HepG2 (cell line): Measurements from ENCODE around the gene CBFA2T2. TPM values are rescaled to one million over a fixed set of nuclear protein-coding genes. Genes with fewer than 3 reads are reported as not detected.

ENCODE experiments used
- CHD4 ChIP-seq: fragments of 200-600 bp; sonication (generic); IDR thresholded peaks from 2 replicates; pipeline ENCODE4 v1.7.0; 2017; ENCODE audit warnings: mild to moderate bottlenecking, low read length, borderline replicate concordance
- GLI4 ChIP-seq: sonication (generic); formaldehyde crosslinking; IDR thresholded peaks from 2 replicates; pipeline ENCODE4 v1.5.1; 2020; ENCODE audit warnings: missing genetic modification reagents, mild to moderate bottlenecking, moderate library complexity, borderline replicate concordance
- HDAC2 ChIP-seq: sonication (generic); formaldehyde crosslinking; IDR thresholded peaks from 2 replicates; pipeline ENCODE4 v1.4.0; 2020; ENCODE audit warnings: missing genetic modification reagents
- HNRNPUL1 ChIP-seq: fragments of 200-400 bp; formaldehyde crosslinking; IDR thresholded peaks from 2 replicates; pipeline ENCODE4 v1.6.1; 2017; ENCODE audit warnings: low read depth, mild to moderate bottlenecking, low read length, moderate library complexity
- HOXD1 ChIP-seq: sonication (generic); formaldehyde crosslinking; IDR thresholded peaks from 2 replicates; pipeline ENCODE4 v1.5.0; 2020; ENCODE audit warnings: missing genetic modification reagents
- IKZF1 ChIP-seq: fragments of 450-650 bp; IDR thresholded peaks from 2 replicates; pipeline ENCODE4 v1.7.1; 2016
- ZKSCAN5 ChIP-seq: sonication (generic); formaldehyde crosslinking; IDR thresholded peaks from 2 replicates; pipeline ENCODE4 v1.5.1; 2020; ENCODE audit warnings: mild to moderate bottlenecking, missing genetic modification reagents
- ZNF558 ChIP-seq: sonication (generic); formaldehyde crosslinking; IDR thresholded peaks from 2 replicates; pipeline ENCODE4 v1.9.0; 2022; ENCODE audit warnings: mild to moderate bottlenecking, missing genetic modification reagents, borderline replicate concordance
- ZNF577 ChIP-seq: sonication (generic); formaldehyde crosslinking; IDR thresholded peaks from 2 replicates; pipeline ENCODE4 v1.4.0; 2020; ENCODE audit warnings: mild to moderate bottlenecking, low read depth, missing genetic modification reagents, borderline replicate concordance
- ZNF589 ChIP-seq: sonication (generic); formaldehyde crosslinking; conservative IDR thresholded peaks from 2 replicates; pipeline ENCODE4 v1.8.0; 2022; ENCODE audit warnings: mild to moderate bottlenecking, moderate library complexity, missing genetic modification reagents
- ZNF616 ChIP-seq: sonication (generic); formaldehyde crosslinking; IDR thresholded peaks from 2 replicates; pipeline ENCODE4 v1.5.0; 2020; ENCODE audit warnings: low read depth, mild to moderate bottlenecking, missing genetic modification reagents
- ZSCAN29 ChIP-seq: sonication (generic); formaldehyde crosslinking; conservative IDR thresholded peaks from 2 replicates; pipeline ENCODE4 v1.4.0; 2020; ENCODE audit warnings: mild to moderate bottlenecking, missing genetic modification reagents
- polyA plus RNA-seq, 8 experiments: library from polyadenylated mRNA; depleted of rRNA in 3 of 8; stranded (reverse) in 7 of 8; unstranded in 1 of 8; fragments of >200 nt; fragmentation: Illumina TruSeq in 4 of 8; extraction: Trizol in 4 of 8; gene quantifications; 2 replicates each; pipeline versions ENCODE4 v1.2.1 to v1.2.3, GENCODE V29; 2011 to 2016; ENCODE audit warnings: low read depth in 4 of 8, missing spikeins in 1 of 8, mixed read lengths in 1 of 8; ENCODE audit not compliant: insufficient read depth in 1 of 8
- total RNA-seq, 5 experiments: library from RNA; depleted of rRNA; stranded (reverse); fragments of >200 nt; fragmentation: Illumina TruSeq; extraction: Trizol; gene quantifications; 2 replicates each; pipeline ENCODE4 v1.2.3, GENCODE V29; 2016; ENCODE audit warnings: low read depth in 1 of 5
- TF ChIP-seq, protein P1 (sequence below): sonication (generic); formaldehyde crosslinking; conservative IDR thresholded peaks from 2 replicates; pipeline ENCODE4 v1.8.1; 2023; ENCODE audit warnings: missing genetic modification reagents
- TF ChIP-seq, protein P2 (sequence below): sonication (generic); formaldehyde crosslinking; IDR thresholded peaks from 2 replicates; pipeline ENCODE4 v1.5.0; 2020; ENCODE audit warnings: mild to moderate bottlenecking, missing genetic modification reagents
- TF ChIP-seq, protein P3 (sequence below): sonication (generic); formaldehyde crosslinking; IDR thresholded peaks from 2 replicates; pipeline ENCODE4 v1.4.0; 2020; ENCODE audit warnings: missing genetic modification reagents
- TF ChIP-seq, protein P4 (sequence below): sonication (generic); formaldehyde crosslinking; conservative IDR thresholded peaks from 2 replicates; pipeline ENCODE4 v1.5.0; 2020; ENCODE audit warnings: missing genetic modification reagents
- TF ChIP-seq, protein P5 (sequence below): sonication (generic); formaldehyde crosslinking; IDR thresholded peaks from 2 replicates; pipeline ENCODE4 v1.4.0; 2020; ENCODE audit warnings: mild to moderate bottlenecking, missing genetic modification reagents
- TF ChIP-seq, protein P6 (sequence below): IDR thresholded peaks from 2 replicates; pipeline ENCODE4 v1.6.1; 2016
- TF ChIP-seq, protein P7 (sequence below): sonication (generic); formaldehyde crosslinking; IDR thresholded peaks from 2 replicates; pipeline ENCODE4 v1.5.1; 2020; ENCODE audit warnings: mild to moderate bottlenecking, missing genetic modification reagents, borderline replicate concordance

Gene CBFA2T2
- total and polyA plus RNA-seq, 2 of the 13 experiments (the other 11 are each of a cell fraction or from before 2014, with no cell fraction given), result 6.3 to 21.2 TPM

DNA sequence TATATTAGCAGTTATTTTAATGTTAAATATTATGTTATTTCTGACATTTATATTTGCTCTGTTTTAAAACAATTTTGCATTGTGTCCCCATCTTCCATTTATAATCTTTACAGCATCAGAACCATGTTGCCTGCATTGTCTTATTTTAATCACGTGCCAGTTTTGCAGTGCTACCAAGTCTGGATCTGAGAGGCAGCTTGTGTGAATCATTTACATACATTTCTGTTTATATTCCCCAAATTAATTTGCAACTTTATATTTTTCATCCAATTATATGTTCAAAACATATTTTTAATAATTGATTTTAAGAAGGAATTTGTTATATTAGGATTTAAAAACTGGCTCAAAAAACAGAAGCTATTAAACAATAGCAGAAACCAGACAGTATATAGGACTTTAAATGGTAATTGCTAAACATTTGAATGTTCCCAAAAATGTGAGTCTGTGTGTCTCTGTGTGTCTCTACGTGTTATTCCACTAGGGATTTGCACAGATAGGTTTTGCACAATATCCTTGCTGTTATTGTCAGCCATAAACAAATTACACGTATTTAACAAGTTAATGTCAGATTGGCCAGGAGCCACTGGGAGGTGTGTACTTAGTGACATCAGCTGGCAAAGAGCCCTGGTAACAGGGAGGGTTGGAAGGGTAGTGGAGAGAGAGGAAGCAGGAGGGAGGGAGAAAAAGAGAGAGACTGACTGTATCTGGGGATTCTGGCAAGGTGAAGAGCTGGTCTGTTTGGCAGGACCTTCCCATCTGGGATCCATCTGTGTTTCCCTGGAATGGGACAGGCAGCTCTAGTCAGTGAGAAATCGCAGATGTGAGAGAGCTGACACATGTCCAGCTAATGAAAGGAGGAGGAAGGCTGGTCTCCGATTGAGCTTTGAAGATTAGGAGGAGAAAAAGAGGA is 72.1 kb downstream of the CBFA2T2 start (continued):
- TF ChIP-seq, protein P1, sequence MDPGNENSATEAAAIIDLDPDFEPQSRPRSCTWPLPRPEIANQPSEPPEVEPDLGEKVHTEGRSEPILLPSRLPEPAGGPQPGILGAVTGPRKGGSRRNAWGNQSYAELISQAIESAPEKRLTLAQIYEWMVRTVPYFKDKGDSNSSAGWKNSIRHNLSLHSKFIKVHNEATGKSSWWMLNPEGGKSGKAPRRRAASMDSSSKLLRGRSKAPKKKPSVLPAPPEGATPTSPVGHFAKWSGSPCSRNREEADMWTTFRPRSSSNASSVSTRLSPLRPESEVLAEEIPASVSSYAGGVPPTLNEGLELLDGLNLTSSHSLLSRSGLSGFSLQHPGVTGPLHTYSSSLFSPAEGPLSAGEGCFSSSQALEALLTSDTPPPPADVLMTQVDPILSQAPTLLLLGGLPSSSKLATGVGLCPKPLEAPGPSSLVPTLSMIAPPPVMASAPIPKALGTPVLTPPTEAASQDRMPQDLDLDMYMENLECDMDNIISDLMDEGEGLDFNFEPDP (CRISPR knock-in tag), result no peak
- TF ChIP-seq, protein P2, sequence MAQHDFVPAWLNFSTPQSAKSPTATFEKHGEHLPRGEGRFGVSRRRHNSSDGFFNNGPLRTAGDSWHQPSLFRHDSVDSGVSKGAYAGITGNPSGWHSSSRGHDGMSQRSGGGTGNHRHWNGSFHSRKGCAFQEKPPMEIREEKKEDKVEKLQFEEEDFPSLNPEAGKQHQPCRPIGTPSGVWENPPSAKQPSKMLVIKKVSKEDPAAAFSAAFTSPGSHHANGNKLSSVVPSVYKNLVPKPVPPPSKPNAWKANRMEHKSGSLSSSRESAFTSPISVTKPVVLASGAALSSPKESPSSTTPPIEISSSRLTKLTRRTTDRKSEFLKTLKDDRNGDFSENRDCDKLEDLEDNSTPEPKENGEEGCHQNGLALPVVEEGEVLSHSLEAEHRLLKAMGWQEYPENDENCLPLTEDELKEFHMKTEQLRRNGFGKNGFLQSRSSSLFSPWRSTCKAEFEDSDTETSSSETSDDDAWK (CRISPR knock-in tag), result no peak
- TF ChIP-seq CHD4 (peak; percentile 69; the same call in 1 of the 2 replicates), IKZF1 (no peak), HOXD1 (CRISPR knock-in tag) (no peak), ZNF558 (CRISPR knock-in tag) (no peak), ZKSCAN5 (CRISPR knock-in tag) (no peak), ZNF577 (CRISPR knock-in tag) (no peak), ZNF616 (no peak), HDAC2 (CRISPR knock-in tag) (peak; percentile 73), GLI4 (CRISPR knock-in tag) (0 out of 2 replicates have a peak, but pooled peaks have one; percentile 44), ZSCAN29 (CRISPR knock-in tag) (0 out of 2 replicates have a peak, but pooled peaks have one; percentile 22), HNRNPUL1 (no peak), ZNF589 (no peak)
- TF ChIP-seq, protein P3, sequence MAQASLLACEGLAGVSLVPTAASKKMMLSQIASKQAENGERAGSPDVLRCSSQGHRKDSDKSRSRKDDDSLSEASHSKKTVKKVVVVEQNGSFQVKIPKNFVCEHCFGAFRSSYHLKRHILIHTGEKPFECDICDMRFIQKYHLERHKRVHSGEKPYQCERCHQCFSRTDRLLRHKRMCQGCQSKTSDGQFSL (CRISPR knock-in tag), result no peak
- TF ChIP-seq, protein P4, sequence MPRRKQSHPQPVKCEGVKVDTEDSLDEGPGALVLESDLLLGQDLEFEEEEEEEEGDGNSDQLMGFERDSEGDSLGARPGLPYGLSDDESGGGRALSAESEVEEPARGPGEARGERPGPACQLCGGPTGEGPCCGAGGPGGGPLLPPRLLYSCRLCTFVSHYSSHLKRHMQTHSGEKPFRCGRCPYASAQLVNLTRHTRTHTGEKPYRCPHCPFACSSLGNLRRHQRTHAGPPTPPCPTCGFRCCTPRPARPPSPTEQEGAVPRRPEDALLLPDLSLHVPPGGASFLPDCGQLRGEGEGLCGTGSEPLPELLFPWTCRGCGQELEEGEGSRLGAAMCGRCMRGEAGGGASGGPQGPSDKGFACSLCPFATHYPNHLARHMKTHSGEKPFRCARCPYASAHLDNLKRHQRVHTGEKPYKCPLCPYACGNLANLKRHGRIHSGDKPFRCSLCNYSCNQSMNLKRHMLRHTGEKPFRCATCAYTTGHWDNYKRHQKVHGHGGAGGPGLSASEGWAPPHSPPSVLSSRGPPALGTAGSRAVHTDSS (CRISPR knock-in tag), result no peak
- TF ChIP-seq, protein P5, sequence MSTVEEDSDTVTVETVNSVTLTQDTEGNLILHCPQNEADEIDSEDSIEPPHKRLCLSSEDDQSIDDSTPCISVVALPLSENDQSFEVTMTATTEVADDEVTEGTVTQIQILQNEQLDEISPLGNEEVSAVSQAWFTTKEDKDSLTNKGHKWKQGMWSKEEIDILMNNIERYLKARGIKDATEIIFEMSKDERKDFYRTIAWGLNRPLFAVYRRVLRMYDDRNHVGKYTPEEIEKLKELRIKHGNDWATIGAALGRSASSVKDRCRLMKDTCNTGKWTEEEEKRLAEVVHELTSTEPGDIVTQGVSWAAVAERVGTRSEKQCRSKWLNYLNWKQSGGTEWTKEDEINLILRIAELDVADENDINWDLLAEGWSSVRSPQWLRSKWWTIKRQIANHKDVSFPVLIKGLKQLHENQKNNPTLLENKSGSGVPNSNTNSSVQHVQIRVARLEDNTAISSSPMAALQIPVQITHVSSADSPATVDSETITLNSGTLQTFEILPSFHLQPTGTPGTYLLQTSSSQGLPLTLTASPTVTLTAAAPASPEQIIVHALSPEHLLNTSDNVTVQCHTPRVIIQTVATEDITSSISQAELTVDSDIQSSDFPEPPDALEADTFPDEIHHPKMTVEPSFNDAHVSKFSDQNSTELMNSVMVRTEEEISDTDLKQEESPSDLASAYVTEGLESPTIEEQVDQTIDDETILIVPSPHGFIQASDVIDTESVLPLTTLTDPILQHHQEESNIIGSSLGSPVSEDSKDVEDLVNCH (CRISPR knock-in tag), result no peak
- TF ChIP-seq, protein P6, sequence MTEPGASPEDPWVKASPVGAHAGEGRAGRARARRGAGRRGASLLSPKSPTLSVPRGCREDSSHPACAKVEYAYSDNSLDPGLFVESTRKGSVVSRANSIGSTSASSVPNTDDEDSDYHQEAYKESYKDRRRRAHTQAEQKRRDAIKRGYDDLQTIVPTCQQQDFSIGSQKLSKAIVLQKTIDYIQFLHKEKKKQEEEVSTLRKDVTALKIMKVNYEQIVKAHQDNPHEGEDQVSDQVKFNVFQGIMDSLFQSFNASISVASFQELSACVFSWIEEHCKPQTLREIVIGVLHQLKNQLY (CRISPR knock-in tag), result no peak; the same call in 1 of the 2 replicates
- TF ChIP-seq, protein P7, sequence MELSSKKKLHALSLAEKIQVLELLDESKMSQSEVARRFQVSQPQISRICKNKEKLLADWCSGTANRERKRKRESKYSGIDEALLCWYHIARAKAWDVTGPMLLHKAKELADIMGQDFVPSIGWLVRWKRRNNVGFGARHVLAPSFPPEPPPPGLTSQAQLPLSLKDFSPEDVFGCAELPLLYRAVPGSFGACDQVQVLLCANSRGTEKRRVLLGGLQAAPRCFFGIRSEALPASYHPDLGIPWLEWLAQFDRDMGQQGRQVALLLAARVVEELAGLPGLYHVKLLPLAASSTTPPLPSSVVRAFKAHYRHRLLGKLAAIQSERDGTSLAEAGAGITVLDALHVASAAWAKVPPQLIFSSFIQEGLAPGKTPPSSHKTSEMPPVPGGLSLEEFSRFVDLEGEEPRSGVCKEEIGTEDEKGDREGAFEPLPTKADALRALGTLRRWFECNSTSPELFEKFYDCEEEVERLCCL (CRISPR knock-in tag), result no peak
